ENCODE measurements around the gene EXOC3.

DNA sequence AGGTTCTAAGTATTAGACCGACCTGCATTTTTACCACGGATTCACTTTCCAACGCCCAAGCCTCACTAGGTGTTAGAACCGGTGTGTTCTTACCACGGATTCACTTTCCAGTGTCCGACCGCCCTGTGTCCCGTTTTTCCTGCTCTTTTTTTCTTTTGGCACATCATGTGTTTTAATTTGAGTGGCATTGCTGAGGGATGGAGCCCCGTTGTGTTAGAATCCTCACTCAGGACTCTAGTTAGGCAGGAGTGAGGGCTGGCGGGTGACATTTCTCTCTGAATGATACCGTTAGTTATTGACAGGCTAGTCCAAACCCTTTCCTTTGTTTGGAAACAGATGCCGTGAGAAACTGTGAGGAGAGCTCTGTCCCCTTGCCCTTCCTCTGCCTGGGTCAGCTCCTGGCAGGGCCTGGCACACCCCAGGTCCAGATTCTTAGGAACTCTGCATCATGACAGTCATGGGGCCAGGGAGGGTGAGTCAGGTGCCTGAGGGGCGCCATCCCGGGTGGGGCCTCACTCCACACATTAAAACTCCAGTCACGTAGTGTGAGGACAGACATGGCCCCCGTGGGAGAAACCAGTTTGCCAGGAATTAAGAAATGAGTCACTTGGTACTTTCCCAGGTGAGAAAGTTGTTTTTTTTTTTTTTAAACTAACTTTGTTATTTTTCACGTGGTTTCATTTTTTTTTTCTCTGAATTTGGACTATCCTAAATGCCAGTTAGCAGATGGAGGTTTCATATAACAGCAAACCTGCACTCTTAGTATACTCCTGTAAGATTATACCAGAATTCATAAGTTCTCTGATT, 15.8 kb downstream of the EXOC3 start:
- TF ChIP-seq CEBPB (IDR thresholded peaks at IDR 0.05; ENCODE audit: borderline replicate concordance in 1 of 2, low read depth in 2 of 2, low read length in 2 of 2) (no peak), RFX5 (IDR thresholded peaks at IDR 0.05; ENCODE audit: low read depth, low read length) (no peak), POLR2AphosphoS5 (IDR thresholded peaks at IDR 0.05; ENCODE audit: low read length) (no peak), NR2F1 (conservative IDR thresholded peaks at IDR 0.05) (0 out of 2 replicates have a peak, but pooled peaks have one; percentile 59), STAT1 (conservative IDR thresholded peaks at IDR 0.05) (no peak), CHD2 (IDR thresholded peaks at IDR 0.05; ENCODE audit: borderline replicate concordance, low read depth, low read length) (0 out of 2 replicates have a peak, but pooled peaks have one; percentile 18)
- TF ChIP-seq, protein P1, sequence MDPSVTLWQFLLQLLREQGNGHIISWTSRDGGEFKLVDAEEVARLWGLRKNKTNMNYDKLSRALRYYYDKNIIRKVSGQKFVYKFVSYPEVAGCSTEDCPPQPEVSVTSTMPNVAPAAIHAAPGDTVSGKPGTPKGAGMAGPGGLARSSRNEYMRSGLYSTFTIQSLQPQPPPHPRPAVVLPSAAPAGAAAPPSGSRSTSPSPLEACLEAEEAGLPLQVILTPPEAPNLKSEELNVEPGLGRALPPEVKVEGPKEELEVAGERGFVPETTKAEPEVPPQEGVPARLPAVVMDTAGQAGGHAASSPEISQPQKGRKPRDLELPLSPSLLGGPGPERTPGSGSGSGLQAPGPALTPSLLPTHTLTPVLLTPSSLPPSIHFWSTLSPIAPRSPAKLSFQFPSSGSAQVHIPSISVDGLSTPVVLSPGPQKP (IDR thresholded peaks at IDR 0.05; ENCODE audit: low read depth, low read length): no peak
- TF ChIP-seq, protein P2, sequence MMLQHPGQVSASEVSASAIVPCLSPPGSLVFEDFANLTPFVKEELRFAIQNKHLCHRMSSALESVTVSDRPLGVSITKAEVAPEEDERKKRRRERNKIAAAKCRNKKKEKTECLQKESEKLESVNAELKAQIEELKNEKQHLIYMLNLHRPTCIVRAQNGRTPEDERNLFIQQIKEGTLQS (IDR thresholded peaks at IDR 0.05; ENCODE audit: borderline replicate concordance, extremely low read depth, low read depth, low read length): no peak
